ENCODE data around the gene MYO10.

The MYO10 gene

GRCh38 chr5:16937503-16938161 lies 1.5 kb upstream of the MYO10 start:
- H3K27ac ChIP-seq = no peak overlapping the region
- H3K4me1 ChIP-seq (ENCODE audit: control insufficient read depth in 1 of 2, insufficient read depth in 1 of 2, low read depth in 1 of 2, low read length in 1 of 2) = peaks cover 30 to 32% of the 10 kb centered on the region in 2 experiments
- peaks cover 77% of the 10 kb centered on the region for H3K27me3 ChIP-seq
- H3K9me3 ChIP-seq = no peaks in the 10 kb centered on the region
- H3K4me3 ChIP-seq (ENCODE audit: low read depth in 1 of 2, low read length in 1 of 2) = no peak overlapping the region
- no peak for TF ChIP-seq CTCF (IDR thresholded peaks at IDR 0.05)
- H3K36me3 ChIP-seq = no peaks in the 10 kb centered on the region

- peak overlapping the region; percentile 59 to 64 for H3K4me3 ChIP-seq (ENCODE audit: low read depth in 1 of 2, low read length in 1 of 2)
- peaks cover 84% of the 10 kb centered on the region for H3K27me3 ChIP-seq
- H3K36me3 ChIP-seq = no peaks in the 10 kb centered on the region
- H3K4me1 ChIP-seq (ENCODE audit: control insufficient read depth in 1 of 2, insufficient read depth in 1 of 2, low read depth in 1 of 2, low read length in 1 of 2) = peaks cover 30 to 32% of the 10 kb centered on the region in 2 experiments
- TF ChIP-seq CTCF (IDR thresholded peaks at IDR 0.05) = no peak
- H3K9me3 ChIP-seq = no peaks in the 10 kb centered on the region
- H3K27ac ChIP-seq = no peak overlapping the region
Measured at GRCh38 chr5:16936989-16937438, 926 bp upstream of the MYO10 start.

- Histone ChIP-seq H3K4me3 (ENCODE audit: low read depth in 1 of 2, low read length in 1 of 2) (peak overlapping the region; percentile 59 to 64), H3K27ac (no peak overlapping the region), H3K4me1 (ENCODE audit: control insufficient read depth in 1 of 2, insufficient read depth in 1 of 2, low read depth in 1 of 2, low read length in 1 of 2) (peaks cover 30 to 32% of the 10 kb centered on the region in 2 experiments), H3K27me3 (peaks cover 98% of the 10 kb centered on the region), H3K9me3 (no peaks in the 10 kb centered on the region), H3K36me3 (no peaks in the 10 kb centered on the region)
- TF ChIP-seq CTCF (IDR thresholded peaks at IDR 0.05) = no peak
Measured at GRCh38 chr5:16935231-16936149, 598 bp downstream of the MYO10 start.

GRCh38 chr5:16934677-16935153 lies 1.4 kb downstream of the MYO10 start:
- H3K4me3 ChIP-seq (ENCODE audit: low read depth in 1 of 2, low read length in 1 of 2) = peak overlapping the region; percentile 59 to 64
- no peak for TF ChIP-seq CTCF (IDR thresholded peaks at IDR 0.05)
- H3K36me3 ChIP-seq = no peaks in the 10 kb centered on the region
- H3K27me3 ChIP-seq = peaks cover 100% of the 10 kb centered on the region
- H3K27ac ChIP-seq = no peak overlapping the region
- H3K4me1 ChIP-seq (ENCODE audit: control insufficient read depth in 1 of 2, insufficient read depth in 1 of 2, low read depth in 1 of 2, low read length in 1 of 2) = peaks cover 30 to 32% of the 10 kb centered on the region in 2 experiments
- no peaks in the 10 kb centered on the region for H3K9me3 ChIP-seq

- Histone ChIP-seq H3K27me3 (peaks cover 96% of the 10 kb centered on the region), H3K36me3 (no peaks in the 10 kb centered on the region), H3K9me3 (no peaks in the 10 kb centered on the region), H3K4me1 (ENCODE audit: control insufficient read depth in 1 of 2, insufficient read depth in 1 of 2, low read depth in 1 of 2, low read length in 1 of 2) (peaks cover 30 to 32% of the 10 kb centered on the region in 2 experiments), H3K27ac (no peak overlapping the region), H3K4me3 (ENCODE audit: low read depth in 1 of 2, low read length in 1 of 2) (peak overlapping the region in 1 of 2 experiments; percentile 59)
- TF ChIP-seq CTCF (IDR thresholded peaks at IDR 0.05) = no peak
Measured at GRCh38 chr5:16934123-16934522, 2.0 kb downstream of the MYO10 start.

Measured in neutrophil (primary cell).